Calu3 (cell line): Measurements from ENCODE around the gene NCAPG2. TPM values are rescaled to one million over a fixed set of nuclear protein-coding genes. Genes with fewer than 3 reads are reported as not detected.

ENCODE experiments used
- BruUV-seq: library from RNA; stranded (reverse); fragments of 400-500 nt; replicated peaks from 2 replicates; lab custom pipeline; 2021; lab: Mats Ljungman, UMichigan
- CTCF ChIA-PET: fragments of 300-600 bp; sonication (Branson Sonifier 250); formaldehyde crosslinking; loops from one replicate; lab custom pipeline; 2022; ENCODE audit warnings: antibody characterized with exemption; lab: Charles Lee
- DNase-seq: peaks from one replicate; pipeline ENCODE4 v3.0.0; 2022
- H3K27ac Mint-ChIP-seq: one replicate; pipeline ENCODE4 v1.8.0; 2022; ENCODE audit warnings: mixed read lengths; ENCODE audit not compliant: unreplicated experiment
- H3K27me3 Mint-ChIP-seq: one replicate; pipeline ENCODE4 v1.8.0; 2022; ENCODE audit warnings: mixed read lengths; ENCODE audit not compliant: unreplicated experiment
- H3K36me3 Mint-ChIP-seq: one replicate; pipeline ENCODE4 v1.8.0; 2022; ENCODE audit warnings: mild to moderate bottlenecking, moderate library complexity, mixed read lengths; ENCODE audit not compliant: insufficient read depth, unreplicated experiment
- H3K4me1 Mint-ChIP-seq: one replicate; pipeline ENCODE4 v1.8.0; 2022; ENCODE audit warnings: mild to moderate bottlenecking, low read depth, mixed read lengths; ENCODE audit not compliant: unreplicated experiment
- H3K4me3 Mint-ChIP-seq: one replicate; pipeline ENCODE4 v1.8.0; 2022; ENCODE audit warnings: mild to moderate bottlenecking, low read depth, moderate library complexity, mixed read lengths; ENCODE audit not compliant: unreplicated experiment
- H3K9me3 Mint-ChIP-seq: one replicate; pipeline ENCODE4 v1.8.0; 2022; ENCODE audit warnings: low read depth, mixed read lengths; ENCODE audit not compliant: unreplicated experiment
- intact Hi-C: fragments of 100-400 bp; cut with micrococcal nuclease; formaldehyde crosslinking; loops from one replicate; pipeline ENCODE4 v1.10.0; 2022; ENCODE audit not compliant: unreplicated experiment
- total RNA-seq: library from RNA; stranded (reverse); gene quantifications from 2 replicates; pipeline ENCODE4 v1.2.3, GENCODE V29; 2022
- TF ChIP-seq, protein P1 (sequence below): fragments of 200-600 bp; IDR thresholded peaks from one replicate; pipeline ENCODE4 v1.8.0; 2022; ENCODE audit warnings: antibody characterized with exemption; ENCODE audit not compliant: unreplicated experiment

Gene NCAPG2
- total RNA-seq, 1 experiment from 2014 or later = 81.7 TPM

- DNase-seq = no peak
- intact Hi-C loops = no loop called here
- Mint-ChIP-seq H3K27me3 (no peaks in the 10 kb centered on the region), H3K27ac (no peak overlapping the region), H3K36me3 (peaks cover 4% of the 10 kb centered on the region), H3K4me3 (no peak overlapping the region), H3K4me1 (no peaks in the 10 kb centered on the region), H3K9me3 (no peaks in the 10 kb centered on the region)
- TF ChIP-seq, protein P1, sequence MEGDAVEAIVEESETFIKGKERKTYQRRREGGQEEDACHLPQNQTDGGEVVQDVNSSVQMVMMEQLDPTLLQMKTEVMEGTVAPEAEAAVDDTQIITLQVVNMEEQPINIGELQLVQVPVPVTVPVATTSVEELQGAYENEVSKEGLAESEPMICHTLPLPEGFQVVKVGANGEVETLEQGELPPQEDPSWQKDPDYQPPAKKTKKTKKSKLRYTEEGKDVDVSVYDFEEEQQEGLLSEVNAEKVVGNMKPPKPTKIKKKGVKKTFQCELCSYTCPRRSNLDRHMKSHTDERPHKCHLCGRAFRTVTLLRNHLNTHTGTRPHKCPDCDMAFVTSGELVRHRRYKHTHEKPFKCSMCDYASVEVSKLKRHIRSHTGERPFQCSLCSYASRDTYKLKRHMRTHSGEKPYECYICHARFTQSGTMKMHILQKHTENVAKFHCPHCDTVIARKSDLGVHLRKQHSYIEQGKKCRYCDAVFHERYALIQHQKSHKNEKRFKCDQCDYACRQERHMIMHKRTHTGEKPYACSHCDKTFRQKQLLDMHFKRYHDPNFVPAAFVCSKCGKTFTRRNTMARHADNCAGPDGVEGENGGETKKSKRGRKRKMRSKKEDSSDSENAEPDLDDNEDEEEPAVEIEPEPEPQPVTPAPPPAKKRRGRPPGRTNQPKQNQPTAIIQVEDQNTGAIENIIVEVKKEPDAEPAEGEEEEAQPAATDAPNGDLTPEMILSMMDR = no peak
- BruUV-seq = no TSS peak
- CTCF ChIA-PET = no interaction called here
Measured at GRCh38 chr7:158611541-158611940, 93.1 kb downstream of the NCAPG2 start.

DNA sequence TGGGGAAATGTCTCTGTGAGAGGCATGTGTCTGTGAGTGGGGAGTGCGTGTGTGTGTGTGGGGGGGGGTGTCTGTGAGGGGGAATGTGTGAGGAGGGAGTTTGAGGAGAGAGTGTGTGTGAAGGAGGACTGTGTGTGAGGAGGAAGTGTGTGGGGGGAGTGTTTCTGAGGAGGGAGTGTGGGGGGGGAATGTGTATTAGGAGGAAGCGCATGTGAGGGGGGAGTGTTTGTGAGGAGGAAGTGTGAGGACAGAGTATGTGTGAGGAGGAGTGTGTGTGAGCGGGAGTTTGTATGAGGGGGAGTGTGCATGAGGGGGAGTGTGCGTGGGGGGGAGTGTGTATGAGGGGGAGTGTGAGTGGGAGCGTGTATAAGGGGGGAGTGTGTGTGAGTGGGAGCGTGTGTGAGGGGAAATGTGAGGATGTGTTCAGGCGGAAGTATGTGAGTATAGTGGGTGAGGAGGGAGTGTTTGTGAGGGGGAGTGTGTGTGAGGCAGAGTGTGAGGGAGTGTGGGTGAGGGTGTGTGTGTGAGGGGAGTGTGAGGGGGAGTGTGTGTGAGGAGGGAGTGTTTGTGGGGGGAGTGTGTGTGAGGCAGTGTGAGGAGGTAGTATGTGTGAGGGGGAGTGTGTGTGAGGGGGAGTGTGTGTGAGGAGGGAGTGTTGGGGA is 95.2 kb downstream of the NCAPG2 start:
- BruUV-seq = no TSS peak
- TF ChIP-seq, protein P1 = no peak
- peaks cover 4% of the 10 kb centered on the region for H3K36me3 Mint-ChIP-seq
- H3K4me1 Mint-ChIP-seq = no peaks in the 10 kb centered on the region
- H3K27me3 Mint-ChIP-seq = no peaks in the 10 kb centered on the region
- CTCF ChIA-PET = no interaction called here
- no peak for DNase-seq
- H3K9me3 Mint-ChIP-seq = no peaks in the 10 kb centered on the region
- intact Hi-C loops = no loop called here
- no peak overlapping the region for H3K27ac Mint-ChIP-seq
- no peak overlapping the region for H3K4me3 Mint-ChIP-seq

- Mint-ChIP-seq H3K27ac (no peak overlapping the region), H3K36me3 (peaks cover 4% of the 10 kb centered on the region), H3K4me3 (no peak overlapping the region), H3K27me3 (no peaks in the 10 kb centered on the region), H3K9me3 (no peaks in the 10 kb centered on the region), H3K4me1 (no peaks in the 10 kb centered on the region)
- CTCF ChIA-PET = no interaction called here
- no TSS peak for BruUV-seq
- intact Hi-C loops = no loop called here
- TF ChIP-seq, protein P1 = no peak
- DNase-seq = no peak
Measured at GRCh38 chr7:158607563-158607962, 97.0 kb downstream of the NCAPG2 start.

- no peaks in the 10 kb centered on the region for H3K27me3 Mint-ChIP-seq
- H3K36me3 Mint-ChIP-seq = peaks cover 4% of the 10 kb centered on the region
- no peaks in the 10 kb centered on the region for H3K4me1 Mint-ChIP-seq
- no peak overlapping the region for H3K27ac Mint-ChIP-seq
- H3K9me3 Mint-ChIP-seq = no peaks in the 10 kb centered on the region
- no peak overlapping the region for H3K4me3 Mint-ChIP-seq
- intact Hi-C loops = no loop called here
- DNase-seq = no peak
- TF ChIP-seq, protein P1 = no peak
- BruUV-seq = no TSS peak
- CTCF ChIA-PET = no interaction called here
Measured at GRCh38 chr7:158606671-158607424, 97.8 kb downstream of the NCAPG2 start.
